ENCODE results near the gene SLTM.
"Not testable (repeated sequence)": the region's sequence is repeated elsewhere in the genome, so short reads cannot be mapped to it uniquely, and the experiment has no call there.

The SLTM gene

GRCh38 chr15:58951388-58952007, 18.0 kb upstream of the SLTM start:
- TF ChIP-seq CTCF (IDR thresholded peaks at IDR 0.05; ENCODE audit: insufficient read depth, missing control alignments), result no peak
- FAIRE-seq, result no peak
- DNase-seq (ENCODE audit: insufficient read length, low spot score), result no peak

- DNase-seq (ENCODE audit: insufficient read length, low spot score), result no peak
- FAIRE-seq, result no peak
- no peak for TF ChIP-seq CTCF (IDR thresholded peaks at IDR 0.05; ENCODE audit: insufficient read depth, missing control alignments)
These were observed 13.7 kb upstream of the SLTM start for GRCh38 chr15:58947179-58947578.

- not testable (repeated sequence) for DNase-seq (ENCODE audit: insufficient read length, low spot score); FAIRE-seq
These were observed 1.5 kb upstream of the SLTM start for GRCh38 chr15:58934974-58935373.

GRCh38 chr15:58934521-58934920, 1.0 kb upstream of the SLTM start:
- FAIRE-seq (no peak), DNase-seq (ENCODE audit: insufficient read length, low spot score) (no peak)

GRCh38 chr15:58934114-58934447, 602 bp upstream of the SLTM start:
- DNase-seq (ENCODE audit: insufficient read length, low spot score) (no peak), FAIRE-seq (no peak)
- TF ChIP-seq CTCF (IDR thresholded peaks at IDR 0.05; ENCODE audit: insufficient read depth, missing control alignments), result no peak

More at GRCh38 chr15:58934521-58934920, 1.0 kb upstream of the SLTM start:
- TF ChIP-seq CTCF (IDR thresholded peaks at IDR 0.05; ENCODE audit: insufficient read depth, missing control alignments), result no peak

- DNase-seq (ENCODE audit: insufficient read length, low spot score), result no peak
- no peak for TF ChIP-seq CTCF (IDR thresholded peaks at IDR 0.05; ENCODE audit: insufficient read depth, missing control alignments)
- no peak for FAIRE-seq
These were observed 684 bp downstream of the SLTM start for GRCh38 chr15:58932710-58933280.

GRCh38 chr15:58931987-58932588, 1.4 kb downstream of the SLTM start:
- TF ChIP-seq CTCF (IDR thresholded peaks at IDR 0.05; ENCODE audit: insufficient read depth, missing control alignments), result no peak
- FAIRE-seq (no peak), DNase-seq (ENCODE audit: insufficient read length, low spot score) (no peak)
